GM21367 (cell line): ENCODE data around the gene ACTG1.

Source experiments
- ATAC-seq: cut with Tn5 transposase; IDR thresholded peaks from one replicate; pipeline ENCODE4 v1.9.1; 2021; ENCODE audit not compliant: unreplicated experiment

The ACTG1 gene

DNA sequence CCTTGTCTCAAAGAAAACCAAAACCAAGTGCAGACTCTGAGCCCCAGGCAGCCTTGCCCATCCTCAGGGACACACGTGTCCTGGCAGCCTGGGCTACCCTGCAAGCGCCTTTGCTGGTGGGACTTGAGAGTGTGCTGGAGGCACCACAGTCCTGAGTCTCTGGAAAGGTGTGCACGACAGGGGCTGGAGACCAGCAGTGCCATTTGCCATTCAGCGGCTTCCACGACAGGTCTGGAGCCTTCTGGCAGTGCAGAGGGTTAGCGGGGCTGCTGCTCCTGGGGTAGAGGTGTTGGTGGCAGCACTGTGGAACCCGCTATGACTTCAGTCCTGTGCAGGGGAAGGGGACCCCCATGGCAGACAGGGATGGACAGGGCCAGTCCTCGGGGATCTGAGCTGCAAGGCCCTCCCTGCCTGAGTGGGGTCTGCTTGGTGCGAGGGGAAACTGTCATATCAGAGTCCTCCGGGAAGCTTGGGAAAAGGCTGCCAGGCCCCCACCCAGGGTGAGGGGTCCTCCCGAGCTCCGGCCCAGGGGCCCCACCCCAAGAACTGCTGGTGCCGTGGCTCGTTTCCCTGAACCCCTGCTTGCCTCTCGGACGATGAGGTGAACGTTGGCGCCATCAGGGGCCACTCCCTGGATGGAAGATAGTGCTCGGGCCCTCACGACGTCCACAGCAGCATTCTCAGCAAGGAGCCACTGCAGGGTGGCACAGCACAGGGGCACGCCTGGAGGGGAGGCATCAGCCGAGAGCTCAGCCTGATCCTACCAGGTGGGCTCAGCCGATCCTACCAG, 32.8 kb upstream of the ACTG1 start:
- no peak for ATAC-seq

DNA sequence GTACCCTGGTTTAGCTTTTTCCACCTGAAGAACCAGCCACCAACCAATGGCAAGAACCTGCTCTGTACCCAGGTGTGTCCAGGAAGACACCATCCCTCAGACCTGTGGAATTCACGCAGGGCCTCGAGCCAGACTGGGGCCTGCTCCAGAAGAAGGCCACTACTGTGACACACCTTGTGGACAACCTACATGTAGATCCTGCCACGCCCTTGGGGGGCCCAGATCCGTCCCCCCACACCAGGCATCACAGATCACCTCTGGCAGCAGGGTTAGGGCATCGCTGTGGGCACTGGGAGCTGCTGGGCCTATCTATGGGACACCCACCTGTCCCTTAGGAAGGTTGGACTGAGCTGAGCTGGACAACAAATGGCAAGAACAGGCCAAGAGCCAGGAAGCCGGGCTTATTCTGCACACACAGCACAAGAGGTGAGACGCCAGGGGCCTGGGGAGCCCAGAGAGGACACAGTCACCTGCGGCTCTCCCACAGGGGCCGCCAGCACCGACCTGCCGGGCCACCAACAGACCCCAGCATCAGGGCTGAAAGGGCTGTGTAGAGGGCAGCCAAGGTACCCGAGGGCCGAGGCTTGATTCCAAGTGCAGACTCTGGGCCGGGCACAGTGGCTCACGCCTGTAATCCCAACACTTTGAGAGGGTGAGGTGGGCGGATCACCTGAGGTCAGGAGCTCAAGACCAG, 31.8 kb upstream of the ACTG1 start:
- no peak for ATAC-seq

DNA sequence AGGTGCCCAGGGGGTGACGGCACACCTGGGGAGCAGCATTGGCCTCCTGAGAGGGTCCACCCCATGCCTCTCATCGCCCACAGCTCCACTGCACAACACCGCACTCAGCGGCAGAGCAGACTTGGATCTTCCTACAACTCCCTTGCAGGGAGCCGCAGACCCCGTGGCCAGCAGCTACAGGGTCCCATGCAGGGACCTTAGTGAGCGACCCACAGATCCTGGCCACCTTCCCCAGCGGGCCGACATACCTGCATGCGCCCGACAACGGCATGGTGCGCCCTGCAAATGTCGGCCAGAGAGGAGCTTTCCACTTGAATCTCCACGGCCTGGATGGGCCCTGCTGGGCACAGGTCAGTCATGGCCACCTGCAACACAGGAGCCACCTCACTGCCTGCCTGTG, 31.2 kb upstream of the ACTG1 start:
- ATAC-seq: no peak

DNA sequence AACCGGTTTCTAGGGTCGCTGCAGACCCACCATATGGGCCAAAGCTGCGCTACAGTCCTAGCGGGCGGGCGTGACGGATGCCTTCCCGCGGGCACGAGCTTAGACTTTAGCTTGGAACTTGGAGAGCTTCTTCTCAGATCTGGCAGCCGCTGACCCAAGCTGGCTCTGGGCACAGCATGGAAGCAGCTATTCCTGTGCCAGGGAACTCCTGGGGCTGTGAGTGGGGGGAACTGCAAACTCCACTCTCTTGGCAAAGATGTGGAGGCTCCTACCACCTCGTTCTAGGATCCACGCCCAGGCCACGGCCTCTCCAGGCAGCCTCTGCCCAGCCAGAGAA, 30.7 kb upstream of the ACTG1 start:
- no peak for ATAC-seq

DNA sequence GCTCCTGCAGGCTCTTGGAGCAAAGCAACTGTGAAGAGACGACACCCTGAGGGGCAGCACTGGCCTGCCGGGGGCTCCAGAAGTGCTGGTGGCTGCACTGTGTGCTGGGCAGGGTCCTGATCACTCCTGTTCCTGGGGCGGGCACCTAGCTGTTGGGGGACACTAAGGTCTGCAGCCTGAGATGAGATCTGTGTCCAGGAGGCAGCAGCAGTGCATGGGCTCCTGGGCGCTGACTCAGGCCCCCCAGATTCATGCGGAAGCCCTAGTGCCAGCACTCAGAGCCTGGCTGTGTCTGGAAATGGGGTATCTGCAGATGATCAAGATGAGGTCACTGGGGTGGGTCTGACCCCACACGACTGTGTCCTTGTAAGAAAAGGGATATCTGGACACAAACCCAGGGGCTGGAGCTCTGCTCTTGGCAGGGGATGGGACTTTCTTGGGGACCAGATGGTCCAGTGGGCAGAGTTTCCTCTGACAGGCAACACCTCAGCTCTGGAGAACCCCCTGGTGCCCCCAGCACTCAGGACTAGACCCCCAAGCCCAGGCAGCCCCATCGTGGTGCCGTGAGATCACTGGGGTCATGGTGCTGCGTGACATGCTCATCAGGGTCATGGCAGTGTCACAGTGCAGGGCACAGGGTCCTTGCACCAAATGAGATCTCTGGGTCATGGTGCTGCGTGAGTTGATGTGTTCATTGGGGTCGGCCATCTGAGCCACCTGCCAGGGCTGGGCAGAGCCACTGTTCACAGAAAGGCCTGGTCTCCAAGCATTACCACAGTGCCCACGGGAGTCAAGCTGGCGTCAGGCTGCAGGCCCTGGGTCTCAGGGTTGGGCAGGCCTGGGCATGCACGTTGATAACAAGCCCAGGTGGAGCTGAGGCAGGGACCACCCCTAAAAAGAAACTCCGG, 30.1 kb upstream of the ACTG1 start:
- no peak for ATAC-seq

DNA sequence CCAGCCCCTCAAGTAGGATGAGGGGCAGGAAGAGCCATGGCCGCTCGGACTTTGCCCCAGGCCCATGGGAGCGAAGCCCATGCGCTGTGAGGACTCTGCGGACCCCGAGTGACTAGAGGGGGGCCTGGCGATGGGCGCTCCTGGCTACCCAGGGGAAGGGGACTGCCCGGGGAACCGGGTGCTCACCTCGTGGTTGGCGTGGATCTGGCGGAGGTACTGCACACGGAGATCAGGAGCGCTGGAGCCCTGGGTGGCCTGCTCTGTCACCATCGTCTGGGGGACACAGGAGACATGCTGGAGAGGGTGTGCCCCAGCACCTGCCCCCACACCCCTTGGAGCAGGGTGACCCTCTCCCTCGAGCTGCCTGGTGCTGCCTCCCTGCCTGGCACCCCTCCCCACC, 28.5 kb upstream of the ACTG1 start:
- no peak for ATAC-seq

DNA sequence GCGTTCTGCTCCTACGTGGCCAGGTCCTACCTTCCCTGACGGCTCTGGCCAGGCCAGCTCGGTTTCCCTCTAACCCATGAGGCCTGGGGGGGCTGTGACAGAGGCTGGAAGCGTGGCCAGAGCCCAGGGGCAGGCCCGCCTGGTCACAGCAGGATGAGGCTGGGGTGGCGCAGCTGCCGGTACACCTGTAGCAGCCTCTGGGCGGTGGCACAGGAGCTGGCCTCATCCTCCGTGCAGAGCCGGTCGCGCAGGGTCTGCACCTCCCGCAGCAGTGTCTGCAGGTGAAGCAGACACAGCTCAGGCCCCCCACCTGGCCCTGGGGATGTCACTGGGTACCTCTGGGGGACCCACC, 28.1 kb upstream of the ACTG1 start:
- no peak for ATAC-seq

DNA sequence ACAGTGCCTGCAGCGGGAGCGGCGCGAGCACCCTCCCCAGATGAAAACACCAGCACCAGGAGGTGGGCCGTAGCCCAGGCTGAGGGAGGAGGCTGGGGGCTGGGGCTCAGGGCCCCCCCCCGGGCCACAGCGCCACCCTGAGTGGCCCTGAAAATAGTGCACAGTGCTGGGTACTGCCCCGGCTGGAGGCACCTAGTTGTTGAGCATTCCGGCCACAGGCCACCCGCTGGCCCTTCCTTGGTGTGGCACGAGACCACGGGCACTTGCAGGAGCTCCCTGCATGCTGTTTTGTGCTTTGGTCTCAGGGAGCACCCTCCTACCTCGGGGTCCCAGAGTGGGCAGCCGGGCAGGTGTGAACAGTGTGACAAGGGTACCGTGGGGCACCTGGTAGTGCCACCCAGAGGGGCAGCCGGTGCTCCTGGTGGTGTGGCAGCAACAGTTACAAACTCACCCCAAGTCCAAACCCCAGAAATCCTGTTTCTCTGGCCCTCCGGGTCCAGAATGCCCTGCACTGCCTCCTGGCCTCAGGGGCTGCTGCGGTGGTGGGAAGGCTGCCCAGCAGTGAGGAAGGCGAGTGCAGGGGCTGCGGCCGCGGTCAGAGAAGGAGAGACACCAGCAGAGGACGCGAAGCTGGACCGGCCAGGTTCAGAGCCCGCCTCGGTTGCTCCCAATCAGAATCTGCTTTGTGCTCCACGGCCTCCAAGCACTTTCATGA, 27.5 kb upstream of the ACTG1 start:
- no peak for ATAC-seq

DNA sequence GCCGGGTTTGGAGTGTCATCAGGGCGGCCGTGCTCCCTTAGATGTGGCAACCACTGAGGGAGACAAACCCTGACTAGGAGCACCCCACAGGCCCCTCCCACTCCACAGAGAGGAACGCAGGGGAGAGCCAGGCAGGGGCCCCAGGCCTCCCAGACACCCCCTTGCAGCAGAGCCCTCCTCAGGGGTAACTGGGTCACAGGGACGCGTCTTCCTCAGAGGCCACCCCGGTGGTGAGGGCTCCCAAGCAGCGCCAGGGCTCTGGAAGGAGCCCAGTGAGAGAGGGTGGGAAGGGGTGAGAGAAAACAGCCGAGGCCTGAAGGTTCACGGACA, 26.9 kb upstream of the ACTG1 start:
- no peak for ATAC-seq

DNA sequence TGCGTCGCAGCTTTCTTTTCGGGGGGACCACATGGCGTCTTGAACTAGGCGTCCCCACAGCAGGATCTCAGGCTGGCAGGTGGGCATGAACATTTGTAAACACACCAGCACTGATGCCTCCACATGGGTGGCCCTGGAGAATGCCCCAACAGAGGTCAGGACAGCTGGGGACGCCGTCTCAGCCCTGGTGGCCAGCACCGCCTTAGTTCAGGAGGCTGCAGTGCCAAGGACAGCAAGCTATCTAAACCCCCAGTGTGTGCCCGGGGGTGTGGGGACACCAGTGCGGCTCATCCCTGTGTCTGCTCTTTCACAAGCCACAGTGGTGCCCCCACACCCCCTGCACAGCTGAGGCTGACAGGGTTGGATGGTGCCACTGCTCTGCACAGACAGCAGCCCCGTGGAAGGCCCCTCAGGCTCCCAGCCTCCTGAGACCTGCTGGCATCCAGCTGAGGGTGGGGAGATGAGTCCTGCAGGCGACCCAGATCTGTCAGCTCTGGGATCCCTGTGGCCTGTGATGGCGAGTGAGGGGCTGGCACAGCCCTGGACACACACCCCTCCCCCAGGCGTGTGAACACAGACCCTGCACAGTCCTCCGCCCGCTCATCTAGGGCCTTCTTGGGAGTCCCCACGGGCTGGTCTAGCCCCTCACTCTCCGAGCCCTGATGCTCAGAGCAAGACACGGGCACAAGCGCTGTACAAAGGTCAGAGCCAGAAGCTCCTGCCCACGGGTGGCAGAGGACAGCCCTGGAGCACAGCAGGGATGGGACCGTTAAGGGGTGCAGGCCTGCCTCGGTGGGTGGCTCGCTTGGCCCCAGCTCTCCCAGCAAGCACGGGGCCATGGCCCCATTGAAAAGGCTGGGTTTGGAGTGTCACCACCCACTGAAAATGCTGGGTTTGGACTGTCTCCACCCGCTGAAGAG, 26.3 kb upstream of the ACTG1 start:
- no peak for ATAC-seq

DNA sequence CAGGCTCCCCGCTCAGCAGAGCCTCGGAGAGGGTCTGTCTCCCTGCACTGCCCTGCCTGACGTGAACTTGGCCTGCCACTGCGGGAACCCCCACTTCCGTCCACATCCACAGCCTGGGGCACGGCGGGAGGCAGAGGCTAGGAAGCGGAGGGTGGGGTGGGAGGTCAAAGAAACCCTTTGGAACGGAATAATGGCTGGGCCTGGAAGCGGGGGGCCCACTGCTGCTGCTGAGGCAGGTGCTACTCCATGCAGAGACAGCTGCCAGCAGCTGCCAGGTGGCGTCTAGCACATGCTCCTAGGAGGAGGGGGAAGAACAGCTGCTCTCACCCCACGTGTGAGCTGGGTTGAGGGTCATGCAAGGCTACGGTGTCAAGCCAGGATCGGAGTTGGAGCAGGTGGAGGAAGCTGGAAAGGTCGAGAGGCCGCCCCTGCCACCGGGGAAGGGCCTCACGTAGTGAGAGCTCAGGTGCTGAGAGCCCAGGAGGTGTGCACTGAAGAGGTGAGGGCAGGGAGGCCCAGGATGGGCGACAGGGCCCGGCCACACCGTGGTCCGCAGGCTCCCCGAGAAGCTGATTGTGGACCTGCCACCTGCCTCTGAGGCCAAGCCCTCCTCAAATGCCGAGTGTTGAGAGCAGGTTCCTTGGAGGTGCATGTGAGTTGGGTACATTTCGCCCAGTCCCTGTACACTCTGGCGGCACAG, 25.4 kb upstream of the ACTG1 start:
- no peak for ATAC-seq

DNA sequence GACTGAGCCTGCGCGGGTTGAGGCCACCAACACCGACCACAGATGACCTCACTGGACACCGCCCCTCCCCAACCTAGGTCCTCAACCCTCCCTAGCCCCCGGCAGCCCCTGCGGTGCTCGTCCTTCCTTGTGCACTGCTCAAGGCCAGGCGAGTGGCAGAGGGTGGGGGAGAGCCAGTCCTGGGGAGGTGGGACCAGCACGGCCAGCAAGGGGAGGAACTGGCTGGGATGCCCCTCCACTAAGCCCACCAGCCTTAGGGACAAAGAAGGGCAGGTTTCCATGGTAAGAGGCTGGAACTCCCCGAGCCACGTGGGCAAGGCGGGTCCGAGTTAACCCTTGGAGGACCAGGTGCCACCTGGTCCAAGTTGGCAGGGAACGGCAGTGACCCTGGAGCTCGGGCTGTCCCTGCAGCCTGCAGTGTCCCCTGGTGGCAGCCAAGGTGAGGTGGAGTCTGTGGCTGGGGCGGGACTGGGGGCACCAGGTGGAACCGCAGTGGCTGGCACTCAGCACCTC, 24.8 kb upstream of the ACTG1 start:
- ATAC-seq: no peak

DNA sequence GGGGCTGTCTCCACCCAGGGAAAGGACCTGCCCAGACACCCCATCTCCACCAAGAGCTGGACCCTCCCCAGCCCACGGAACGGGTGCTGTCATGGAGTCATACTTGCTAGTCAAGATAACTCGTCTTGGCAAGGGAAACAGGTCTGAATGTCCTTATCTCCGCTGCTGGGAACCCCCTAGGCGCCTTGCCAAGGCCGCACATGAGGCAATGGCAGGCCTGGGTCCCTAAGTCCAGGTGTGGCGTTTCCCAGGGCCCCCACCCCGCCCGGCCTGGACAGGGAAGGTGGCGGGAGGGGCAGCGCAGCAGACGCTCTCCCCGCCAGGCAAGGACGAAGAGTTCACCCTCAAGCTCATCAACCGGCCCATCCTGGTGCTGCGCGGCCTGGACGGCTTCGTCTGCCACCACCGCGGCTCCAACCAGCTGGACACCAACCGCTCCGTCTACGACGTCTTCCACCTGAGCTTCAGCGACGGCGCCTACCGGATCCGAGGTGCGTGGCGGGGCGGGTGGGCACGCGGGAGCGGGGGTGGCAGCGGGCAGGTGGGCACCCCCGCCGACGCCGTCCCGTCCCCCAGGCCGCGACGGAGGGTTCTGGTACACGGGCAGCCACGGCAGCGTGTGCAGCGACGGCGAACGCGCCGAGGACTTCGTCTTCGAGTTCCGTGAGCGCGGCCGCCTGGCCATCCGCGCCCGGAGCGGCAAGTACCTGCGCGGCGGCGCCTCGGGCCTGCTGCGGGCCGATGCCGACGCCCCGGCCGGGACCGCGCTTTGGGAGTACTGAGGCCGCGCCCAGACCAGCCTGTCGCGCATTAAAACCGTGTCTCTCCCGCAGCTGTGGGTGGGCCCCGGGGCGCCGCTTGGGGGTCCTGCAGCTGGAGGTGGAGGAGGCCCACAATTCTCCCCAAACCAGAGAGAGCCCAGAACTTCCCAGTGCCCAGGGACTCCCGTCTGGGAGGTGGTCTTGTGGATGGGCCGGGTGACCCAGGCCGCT, 24.0 kb upstream of the ACTG1 start:
- no peak for ATAC-seq

DNA sequence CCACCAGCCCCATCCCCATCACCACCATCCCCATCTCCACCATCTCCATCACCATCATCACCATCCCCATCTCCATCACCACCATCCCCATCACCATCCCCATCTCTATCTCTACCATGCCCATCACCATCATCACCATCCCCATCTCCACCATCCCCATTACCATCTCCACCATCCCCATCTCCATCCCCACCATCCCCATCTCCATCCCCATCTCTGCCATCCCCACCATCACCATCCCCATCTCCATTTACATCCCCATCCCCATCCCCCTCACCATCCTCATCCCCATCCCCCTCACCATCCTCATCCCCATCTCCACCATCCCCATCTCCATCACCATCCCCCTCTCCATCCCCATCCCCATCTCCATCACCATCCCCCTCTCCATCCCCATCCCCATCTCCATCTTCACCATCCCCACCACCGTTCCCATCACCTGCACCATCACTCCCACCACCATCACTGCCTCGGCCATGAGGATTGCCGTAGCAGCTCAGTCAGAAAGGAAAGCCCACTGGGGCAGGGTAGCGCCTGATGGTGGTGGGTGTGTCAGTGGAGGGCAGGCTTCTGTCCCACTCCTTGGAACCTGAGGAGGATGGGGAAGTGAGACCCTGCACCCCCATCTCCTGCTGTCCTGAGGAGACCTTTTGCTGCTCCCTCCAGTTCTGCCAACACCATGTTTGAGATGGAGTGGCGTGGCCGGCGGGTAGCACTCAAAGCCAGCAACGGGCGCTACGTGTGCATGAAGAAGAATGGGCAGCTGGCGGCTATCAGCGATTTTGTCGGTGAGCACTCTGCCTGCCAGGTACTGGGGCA, 23.1 kb upstream of the ACTG1 start:
- ATAC-seq: no peak

DNA sequence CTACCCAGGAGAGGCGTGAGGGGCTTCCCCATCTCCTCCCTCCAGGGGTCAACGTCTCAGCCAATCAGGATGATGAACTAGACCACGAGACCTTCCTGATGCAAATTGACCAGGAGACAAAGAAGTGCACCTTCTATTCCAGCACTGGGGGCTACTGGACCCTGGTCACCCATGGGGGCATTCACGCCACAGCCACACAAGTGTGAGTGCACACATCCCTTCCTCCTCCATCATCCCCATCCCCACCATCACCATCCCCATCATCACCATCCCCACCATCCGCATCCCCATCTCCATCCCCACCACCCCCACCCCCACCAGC, 22.4 kb upstream of the ACTG1 start:
- ATAC-seq: no peak

DNA sequence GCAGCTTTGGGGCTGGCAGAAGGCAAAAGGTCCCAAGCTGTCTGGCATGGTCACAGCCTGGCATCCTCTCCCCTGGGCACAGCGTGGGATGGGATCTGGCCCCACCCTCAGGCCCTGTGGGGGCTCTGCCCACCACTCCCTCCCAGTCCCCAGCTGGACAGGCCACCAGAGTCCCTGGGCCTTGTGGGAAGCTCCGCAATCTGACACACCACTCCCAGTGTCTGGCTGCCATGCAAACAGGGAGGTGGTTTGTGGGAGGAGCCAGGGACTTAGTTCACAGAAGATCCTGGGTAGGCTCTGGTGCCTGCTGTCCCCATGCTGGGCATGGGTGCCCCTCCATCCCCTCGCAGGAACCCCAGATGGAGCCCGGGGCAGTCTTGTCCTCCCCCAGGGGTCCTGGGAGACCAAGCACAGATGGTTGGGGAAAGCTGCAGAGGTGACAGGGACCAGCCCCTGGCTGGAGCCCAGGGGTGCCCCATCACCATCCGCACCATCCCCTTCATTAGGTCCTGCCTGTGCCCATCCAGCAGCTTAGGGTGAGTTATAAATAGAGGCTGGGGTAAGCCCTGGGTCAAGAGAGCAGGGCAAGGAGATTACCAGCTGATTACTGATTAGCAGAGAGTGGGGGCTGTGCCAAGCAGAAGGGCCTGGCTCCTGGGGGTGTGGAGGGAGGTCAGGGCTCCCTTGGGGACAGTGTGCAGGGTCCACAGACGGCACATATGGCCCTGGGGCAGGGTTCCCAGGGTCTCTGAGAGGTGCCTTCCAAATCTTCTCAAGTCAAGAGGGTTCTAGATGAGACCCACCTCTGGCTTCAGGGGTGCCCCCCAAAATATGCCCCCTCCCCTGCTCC, 21.8 kb upstream of the ACTG1 start:
- no peak for ATAC-seq
